Activated CD4-positive, CD25-positive, alpha-beta regulatory T cell treated with anti-CD3 and anti-CD28 coated beads, Interleukin-2, amount 50 U/mL, for 24 hours (primary cell): ENCODE measurements around the gene SLC16A12.

Source experiments
- ATAC-seq, 2 donors: fragments of 150-1000 bp; cut with Tn5 transposase; one replicate each; pipeline ENCODE4 v1.10.0; 2021; ENCODE audit warnings: mild to moderate bottlenecking in 1 of 2, moderate library complexity in 1 of 2

Gene SLC16A12

GRCh38 chr10:89389254-89389653 lies 146.1 kb downstream of the SLC16A12 start:
- ATAC-seq = no peak

GRCh38 chr10:89388806-89389205 lies 146.6 kb downstream of the SLC16A12 start:
- no peak for ATAC-seq

- no peak for ATAC-seq
Measured at GRCh38 chr10:89384474-89385340, 150.7 kb downstream of the SLC16A12 start.

- ATAC-seq = peak; percentile 74 to 79
Measured at GRCh38 chr10:89382757-89383156, 152.6 kb downstream of the SLC16A12 start.
